Measurements from ENCODE around the gene LHPP.

GRCh38 chr10:124492266-124492665 is 30.6 kb downstream of the LHPP start:
- TF ChIP-seq EZH2 (IDR thresholded peaks at IDR 0.05; ENCODE audit: insufficient read depth, poor library complexity, severe bottlenecking), result no peak
- TF ChIP-seq EZH2phosphoT487 (IDR thresholded peaks at IDR 0.05; ENCODE audit: insufficient read depth, low read depth), result no peak

Data from GM23248 (cell line).